Stomach (tissue), 4 donors: ENCODE measurements around the gene SLC23A3.

Source experiments
- CTCF ChIP-seq, 7 experiments: fragments of 450-650 bp in 4 of 7; fragments of 200-600 bp in 3 of 7; sonication (generic) in 3 of 7; IDR thresholded peaks; one replicate each; pipeline ENCODE4 v1.5.1; 2016 to 2019; ENCODE audit warnings: antibody characterized with exemption in 7 of 7, control low read depth in 2 of 7, mild to moderate bottlenecking in 1 of 7
- EP300 ChIP-seq: sonication (generic); formaldehyde crosslinking; IDR thresholded peaks from one replicate; pipeline ENCODE4 v1.6.1; 2017; ENCODE audit warnings: antibody characterized with exemption
- POLR2A ChIP-seq, 4 donors: fragments of 450-650 bp; IDR thresholded peaks; one replicate each; pipeline ENCODE4 v1.6.1; 2016; ENCODE audit warnings: antibody characterized with exemption in 4 of 4, control low read depth in 2 of 4, mild to moderate bottlenecking in 1 of 4, moderate library complexity in 1 of 4
- POLR2AphosphoS5 ChIP-seq, 3 donors: sonication (generic); formaldehyde crosslinking; IDR thresholded peaks; one replicate each; pipeline ENCODE4 v1.6.1; 2016; ENCODE audit warnings: antibody characterized with exemption in 3 of 3

GRCh38 chr2:219213486-219214071 is 43.8 kb upstream of the SLC23A3 start:
- no peak for TF ChIP-seq CTCF (IDR thresholded peaks at IDR 0.05)
- no peak for TF ChIP-seq POLR2AphosphoS5 (IDR thresholded peaks at IDR 0.05)
- TF ChIP-seq EP300, result no peak
- no peak for TF ChIP-seq POLR2A (IDR thresholded peaks at IDR 0.05)
